Fibroblast of pulmonary artery (primary cell): Measurements from ENCODE around the gene PTPRN2.

Source experiments
- DNase-seq: peaks from one replicate; pipeline ENCODE4 v3.0.0-alpha.2; 2010; ENCODE audit warnings: low read depth
- H3K4me3 ChIP-seq: replicated peaks from 2 replicates; pipeline ENCODE4 v1.5.1; 2011; ENCODE audit warnings: low read depth, mild to moderate bottlenecking, control low read depth, low read length, moderate library complexity
- TF ChIP-seq, protein P1 (sequence below): IDR thresholded peaks from 2 replicates; pipeline ENCODE4 v1.5.1; 2011; ENCODE audit warnings: mild to moderate bottlenecking, control low read depth, low read length, inconsistent platforms; ENCODE audit errors: missing control alignments

Gene PTPRN2

DNA sequence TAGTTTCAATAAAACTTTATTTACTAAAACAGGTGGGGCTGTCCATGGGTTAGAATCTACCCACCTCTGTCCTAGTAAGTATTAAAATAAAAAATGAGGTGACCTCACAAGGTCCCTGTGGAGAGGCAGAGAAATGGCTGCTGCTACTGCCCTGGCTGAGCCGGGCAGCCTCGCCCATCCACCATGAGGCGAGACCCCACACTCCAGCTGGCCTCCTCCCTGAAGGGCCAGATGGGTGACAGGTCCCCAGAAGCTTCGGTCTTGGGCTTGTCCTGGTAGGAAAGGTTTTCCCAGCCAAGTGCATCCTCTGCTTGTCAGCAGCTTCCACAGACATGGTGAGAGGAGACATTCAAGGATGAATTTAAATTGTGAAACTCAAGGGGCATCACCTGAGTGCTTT lies 565.8 kb downstream of the PTPRN2 start:
- H3K4me3 ChIP-seq, result no peak overlapping the region
- DNase-seq, result no peak
- TF ChIP-seq, protein P1, sequence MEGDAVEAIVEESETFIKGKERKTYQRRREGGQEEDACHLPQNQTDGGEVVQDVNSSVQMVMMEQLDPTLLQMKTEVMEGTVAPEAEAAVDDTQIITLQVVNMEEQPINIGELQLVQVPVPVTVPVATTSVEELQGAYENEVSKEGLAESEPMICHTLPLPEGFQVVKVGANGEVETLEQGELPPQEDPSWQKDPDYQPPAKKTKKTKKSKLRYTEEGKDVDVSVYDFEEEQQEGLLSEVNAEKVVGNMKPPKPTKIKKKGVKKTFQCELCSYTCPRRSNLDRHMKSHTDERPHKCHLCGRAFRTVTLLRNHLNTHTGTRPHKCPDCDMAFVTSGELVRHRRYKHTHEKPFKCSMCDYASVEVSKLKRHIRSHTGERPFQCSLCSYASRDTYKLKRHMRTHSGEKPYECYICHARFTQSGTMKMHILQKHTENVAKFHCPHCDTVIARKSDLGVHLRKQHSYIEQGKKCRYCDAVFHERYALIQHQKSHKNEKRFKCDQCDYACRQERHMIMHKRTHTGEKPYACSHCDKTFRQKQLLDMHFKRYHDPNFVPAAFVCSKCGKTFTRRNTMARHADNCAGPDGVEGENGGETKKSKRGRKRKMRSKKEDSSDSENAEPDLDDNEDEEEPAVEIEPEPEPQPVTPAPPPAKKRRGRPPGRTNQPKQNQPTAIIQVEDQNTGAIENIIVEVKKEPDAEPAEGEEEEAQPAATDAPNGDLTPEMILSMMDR, result no peak

DNA sequence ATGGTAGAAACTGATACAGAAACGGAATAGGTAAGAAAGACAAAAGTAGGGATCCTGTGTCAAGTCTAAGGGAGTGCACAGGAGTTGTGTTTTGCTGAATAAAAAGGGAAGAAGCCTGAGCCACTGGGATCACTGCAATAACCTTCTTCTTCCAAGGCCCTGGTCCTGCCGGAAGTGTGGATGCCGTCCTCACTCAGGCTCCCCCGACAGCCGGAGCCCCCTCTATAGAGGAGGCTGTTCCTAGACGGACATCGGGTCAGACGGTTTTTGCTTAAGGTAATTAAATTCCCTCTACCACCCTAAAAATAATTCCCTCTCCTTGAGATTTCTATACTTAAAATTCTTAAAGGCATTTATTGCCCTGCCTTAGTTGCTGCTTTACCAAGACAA lies 566.9 kb downstream of the PTPRN2 start:
- DNase-seq, result no peak
- TF ChIP-seq, protein P1, result no peak
- no peak overlapping the region for H3K4me3 ChIP-seq

DNA sequence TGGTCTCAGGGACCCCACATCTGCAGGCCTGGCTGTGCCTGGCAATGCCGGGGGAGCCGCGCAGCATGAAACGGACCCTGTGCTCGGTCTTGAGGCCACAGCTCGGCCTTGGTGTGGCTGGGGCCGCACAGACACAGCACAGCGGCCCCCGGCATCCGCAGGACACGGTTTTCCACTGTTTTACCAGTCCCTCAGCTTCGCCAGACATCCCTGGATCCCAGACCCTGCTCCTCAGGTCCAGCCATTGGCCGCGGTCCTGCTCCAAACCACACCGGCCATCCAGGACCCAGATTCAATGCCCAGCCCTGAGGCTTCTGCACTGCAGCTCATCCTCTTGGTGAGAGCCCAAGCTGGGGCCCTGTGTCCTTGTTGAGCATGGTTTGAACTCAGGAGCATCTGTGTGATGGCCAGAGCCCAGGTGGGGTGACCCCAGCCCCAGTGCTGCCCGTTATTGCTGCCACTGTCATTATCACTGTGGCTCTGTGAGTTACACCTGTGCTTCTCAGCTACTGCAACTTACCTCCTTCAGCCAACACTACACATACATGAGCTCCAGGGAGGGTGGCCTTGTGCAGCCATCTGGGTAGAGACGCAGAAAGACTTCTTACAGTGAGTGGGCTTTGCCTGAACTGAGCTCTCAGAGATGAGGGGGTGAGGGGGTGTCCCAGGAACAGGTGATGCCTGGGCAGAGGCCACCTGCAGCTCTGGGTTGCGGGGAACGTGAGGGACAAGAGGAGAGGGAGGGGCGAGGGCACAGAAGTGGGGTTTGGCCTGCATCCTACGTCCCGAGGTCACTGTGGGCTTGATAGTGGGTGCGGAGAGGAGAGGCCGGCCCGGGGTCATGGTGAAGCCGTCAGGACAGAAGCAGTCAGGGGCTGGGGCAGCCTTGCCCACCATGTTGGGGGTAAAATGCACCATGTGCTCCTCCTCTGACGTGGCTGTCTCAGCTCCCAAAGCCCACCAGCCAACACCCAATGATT lies 567.6 kb downstream of the PTPRN2 start:
- TF ChIP-seq, protein P1, result no peak
- DNase-seq, result no peak
- no peak overlapping the region for H3K4me3 ChIP-seq

DNA sequence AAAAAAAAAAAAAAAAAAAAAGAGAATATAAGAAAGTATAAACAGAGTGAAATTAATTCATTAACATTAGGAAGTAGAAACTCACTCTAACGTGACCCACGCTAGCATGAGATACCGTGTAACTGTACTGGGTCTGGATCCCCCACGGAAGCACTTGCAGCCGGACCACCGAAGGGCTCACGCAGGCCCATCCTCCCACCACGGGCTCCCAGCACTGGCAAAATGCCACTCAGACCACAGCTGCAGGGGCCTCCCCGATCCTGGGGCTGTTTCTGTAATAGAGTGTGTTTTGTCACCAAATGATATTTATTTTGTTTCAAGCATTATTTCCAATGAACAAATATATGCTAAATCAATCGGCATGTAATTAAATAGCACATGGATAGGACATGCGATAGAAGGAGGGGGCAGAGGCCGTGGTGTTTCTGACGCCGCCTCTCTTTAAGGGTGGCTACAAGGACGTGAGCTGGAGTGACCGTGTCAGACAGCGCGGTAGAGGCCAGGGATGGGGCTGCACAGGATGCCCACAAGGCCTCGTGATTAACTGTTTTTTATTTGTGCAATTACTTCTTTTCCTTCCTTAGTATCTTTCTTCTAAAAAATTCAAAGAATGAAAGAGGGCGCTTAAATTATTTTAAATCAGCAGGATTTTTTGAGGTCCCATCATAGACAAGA lies 568.5 kb downstream of the PTPRN2 start:
- TF ChIP-seq, protein P1, result no peak
- H3K4me3 ChIP-seq, result no peak overlapping the region
- no peak for DNase-seq

DNA sequence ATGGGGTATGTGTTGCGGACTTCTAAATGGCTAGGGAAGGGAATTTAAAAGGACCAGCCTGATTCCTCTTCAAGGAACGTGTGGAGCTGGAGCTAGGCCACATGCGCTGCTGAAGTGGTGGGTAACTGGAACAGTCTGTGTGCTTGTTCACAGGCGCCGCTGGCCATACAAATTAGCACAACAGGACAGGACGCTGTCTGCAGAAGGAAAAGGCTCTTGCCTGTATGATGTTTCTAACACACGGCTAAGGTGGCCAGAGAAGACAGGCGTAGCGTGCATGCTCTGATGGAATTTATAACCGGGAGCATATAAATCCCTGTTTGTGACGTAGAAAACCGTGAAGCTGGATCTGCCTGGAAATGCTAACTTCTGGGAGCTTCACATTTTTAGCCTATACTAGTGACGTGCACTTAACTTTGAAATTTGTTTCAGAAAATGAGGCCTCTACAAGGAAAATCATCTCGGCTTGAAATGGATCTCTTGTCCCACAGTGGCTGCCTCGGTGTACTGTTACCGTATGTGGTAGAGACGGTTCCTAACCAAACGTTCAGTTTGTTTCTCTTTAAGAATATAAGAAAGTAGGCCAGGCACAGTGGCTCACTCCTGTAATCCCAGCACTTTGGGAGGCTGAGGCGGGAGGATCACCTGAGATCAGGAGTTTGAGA lies 569.4 kb downstream of the PTPRN2 start:
- DNase-seq, result no peak
- TF ChIP-seq, protein P1, result no peak
- H3K4me3 ChIP-seq, result no peak overlapping the region

DNA sequence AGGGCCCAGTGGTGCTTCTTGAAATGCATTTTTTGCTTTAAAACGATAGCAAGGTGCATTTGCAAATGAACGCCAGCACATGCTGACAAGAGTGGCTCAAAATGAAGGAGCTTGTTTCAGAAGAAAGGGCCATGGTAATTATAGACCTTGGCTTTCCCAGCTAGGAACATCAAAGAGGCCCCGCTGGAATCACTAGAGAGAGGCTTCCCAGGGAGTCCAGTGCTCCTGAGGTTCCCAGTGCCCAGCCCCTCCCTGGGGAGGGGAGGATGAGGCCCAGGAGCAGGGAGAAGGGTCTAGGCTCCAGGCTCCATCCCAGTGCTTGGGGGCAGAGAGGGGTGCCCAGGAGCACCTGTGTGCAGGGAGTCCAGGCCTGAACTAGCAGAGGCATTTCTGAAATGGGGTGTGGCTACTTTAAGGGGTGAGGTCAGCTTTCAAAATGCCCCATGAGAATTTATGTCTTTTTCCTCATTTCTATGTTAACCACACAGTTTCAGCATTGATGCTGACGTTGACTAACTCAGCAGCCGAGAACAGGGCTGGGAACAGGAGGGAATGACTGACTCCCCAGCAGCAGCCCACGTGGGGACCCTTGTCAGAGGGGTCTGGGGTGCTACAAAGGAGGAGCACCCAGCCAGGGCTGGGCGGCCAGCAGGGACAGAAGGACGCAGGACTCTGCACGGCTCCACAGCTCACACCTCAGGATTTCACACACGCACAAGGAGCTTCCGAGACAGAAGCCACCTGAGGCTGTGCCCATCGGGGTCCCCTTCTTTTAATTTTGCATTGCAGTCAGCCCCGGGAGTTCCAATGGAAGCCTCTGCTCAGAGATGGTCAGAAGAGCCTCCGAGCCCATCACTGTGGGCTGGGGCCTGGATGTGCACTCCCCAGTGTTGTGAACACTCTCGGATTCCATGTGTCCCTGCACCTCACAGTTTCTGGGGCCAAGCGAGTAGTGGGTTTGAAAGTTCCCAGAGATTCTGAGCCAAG lies 570.2 kb downstream of the PTPRN2 start:
- TF ChIP-seq, protein P1, result no peak
- H3K4me3 ChIP-seq, result no peak overlapping the region

More for the DNA sequence above, 570.2 kb downstream of the PTPRN2 start:
- no peak for DNase-seq
